Measurements from ENCODE around the gene NALF2. TPM values are rescaled to one million over a fixed set of nuclear protein-coding genes. Genes with fewer than 3 reads are reported as not detected.

The NALF2 gene
- total and polyA plus RNA-seq, 2 donors from 2014 or later, result 1.9 to 2.0 TPM

- FAIRE-seq (no peak), DNase-seq (no peak)
- intact Hi-C loops (cut with DNase I), result no loop called here
- TF ChIP-seq CTCF (IDR thresholded peaks at IDR 0.05; ENCODE audit: borderline replicate concordance, extremely low read depth, insufficient read depth), result no peak
- Histone ChIP-seq H3K4me3 (ENCODE audit: low read length in 3 of 3) (peak overlapping the region in 1 of 3 donors; percentile 39), H3K9me3 (ENCODE audit: control insufficient read depth in 2 of 3, insufficient read depth in 1 of 3, low read length in 3 of 3) (no peaks in the 10 kb centered on the region), H3K36me3 (ENCODE audit: control insufficient read depth in 2 of 3, insufficient read depth in 3 of 3, low read length in 3 of 3) (no peaks in the 10 kb centered on the region), H3K27me3 (ENCODE audit: control insufficient read depth, insufficient read depth, low read length) (peaks cover 5% of the 10 kb centered on the region), H3K9ac (ENCODE audit: low read length in 3 of 3) (no peak overlapping the region), H3K4me1 (ENCODE audit: control insufficient read depth in 2 of 3, insufficient read depth in 2 of 3, low read depth in 1 of 3, low read length in 3 of 3) (no peaks in the 10 kb centered on the region), H3K27ac (ENCODE audit: low read depth in 2 of 2, low read length in 2 of 2) (no peak overlapping the region)
These were observed 793 bp downstream of the NALF2 start for GRCh38 chrX:69504626-69505612.

- H3K27me3 ChIP-seq (ENCODE audit: control insufficient read depth, insufficient read depth, low read length), result peaks cover 5% of the 10 kb centered on the region
These were observed 1.9 kb downstream of the NALF2 start for GRCh38 chrX:69505772-69506616.

More at GRCh38 chrX:69505772-69506616, 1.9 kb downstream of the NALF2 start:
- no peak overlapping the region for H3K4me3 ChIP-seq (ENCODE audit: low read length in 3 of 3)
- H3K4me1 ChIP-seq (ENCODE audit: control insufficient read depth in 2 of 3, insufficient read depth in 2 of 3, low read depth in 1 of 3, low read length in 3 of 3), result no peaks in the 10 kb centered on the region
- TF ChIP-seq CTCF (IDR thresholded peaks at IDR 0.05; ENCODE audit: borderline replicate concordance, extremely low read depth, insufficient read depth), result no peak
- FAIRE-seq (no peak), DNase-seq (peak in 1 of 5 donors; percentile 6)
- intact Hi-C loops (cut with DNase I), result no loop called here
- H3K9ac ChIP-seq (ENCODE audit: low read length in 3 of 3), result no peak overlapping the region
- H3K27ac ChIP-seq (ENCODE audit: low read depth in 2 of 2, low read length in 2 of 2), result no peak overlapping the region
- no peaks in the 10 kb centered on the region for H3K36me3 ChIP-seq (ENCODE audit: control insufficient read depth in 2 of 3, insufficient read depth in 3 of 3, low read length in 3 of 3)
- no peaks in the 10 kb centered on the region for H3K9me3 ChIP-seq (ENCODE audit: control insufficient read depth in 2 of 3, insufficient read depth in 1 of 3, low read length in 3 of 3)
